Glomerular endothelial cell (primary cell): Measurements from ENCODE around the gene TSPEAR. TPM values are rescaled to one million over a fixed set of nuclear protein-coding genes. Genes with fewer than 3 reads are reported as not detected.
A peak's percentile ranks its signal among the peaks of the same experiment; 100 is the strongest.
"Not testable (repeated sequence)": the region's sequence is repeated elsewhere in the genome, so short reads cannot be mapped to it uniquely, and the experiment has no call there.

Source experiments
- DNase-seq: peaks from one replicate; pipeline ENCODE4 v3.0.0-alpha.2; 2011; ENCODE audit warnings: low read depth, low spot score; ENCODE audit errors: extremely low read depth
- total RNA-seq: library from RNA; depleted of rRNA; stranded (reverse); fragments of >200 nt; gene quantifications from 2 replicates; pipeline ENCODE4 v1.2.3, GENCODE V29; 2015

TSPEAR gene
- total RNA-seq, 1 donor from 2014 or later, result 0.12 TPM

DNA sequence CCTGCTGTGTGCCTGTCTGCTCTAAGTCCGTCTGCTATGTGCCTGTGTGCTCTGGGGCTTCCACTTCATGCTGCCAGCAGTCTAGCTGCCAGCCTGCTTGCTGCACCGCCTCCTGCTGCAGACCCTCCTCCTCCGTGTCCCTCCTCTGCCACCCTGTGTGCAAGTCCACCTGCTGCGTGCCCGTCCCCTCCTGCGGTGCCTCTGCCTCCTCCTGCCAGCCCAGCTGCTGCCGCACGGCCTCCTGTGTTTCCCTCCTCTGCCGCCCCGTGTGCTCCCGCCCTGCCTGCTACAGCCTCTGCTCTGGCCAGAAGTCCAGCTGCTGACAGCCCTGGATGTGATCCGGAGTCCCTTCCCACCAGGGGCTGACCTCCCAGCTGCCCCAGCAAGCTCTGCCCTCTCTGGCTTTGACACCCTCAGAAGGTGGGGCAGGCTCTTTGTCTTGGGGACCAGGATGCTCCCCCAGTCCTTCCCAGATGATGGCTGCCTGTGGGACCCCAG lies 73.5 kb downstream of the TSPEAR start:
- not testable (repeated sequence) for DNase-seq

- DNase-seq, result no peak
Observed at GRCh38 chr21:44637018-44637850, 74.1 kb downstream of the TSPEAR start, which contains the start of gene KRTAP10-10. KRTAP10-10 (plus strand) TSS chr21:44637356; CDS start chr21:44637418, 62 bp downstream.

- DNase-seq, result no peak
Observed at GRCh38 chr21:44636209-44637017, 75.0 kb downstream of the TSPEAR start.

GRCh38 chr21:44632067-44632466 lies 79.3 kb downstream of the TSPEAR start:
- no peak for DNase-seq

DNA sequence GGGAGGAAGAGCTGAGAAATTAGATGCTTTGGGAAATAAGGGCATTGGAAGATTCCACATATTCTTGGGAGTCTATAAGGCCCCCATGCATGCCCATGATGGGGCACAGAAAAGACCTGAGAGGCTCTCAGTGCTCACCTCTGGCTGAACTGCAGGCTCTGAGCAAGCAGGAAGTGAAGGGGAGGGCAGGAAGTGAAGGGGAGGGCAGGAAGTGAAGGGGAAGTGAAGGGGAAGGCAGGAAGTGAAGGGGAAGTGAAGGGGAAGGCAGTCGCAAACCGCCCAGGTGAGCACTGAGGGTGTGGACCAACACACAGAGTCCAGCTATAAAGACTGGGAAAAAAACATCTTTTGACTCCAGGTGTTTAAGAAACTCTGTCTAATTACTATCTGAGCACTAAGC lies 80.9 kb downstream of the TSPEAR start:
- no peak for DNase-seq

GRCh38 chr21:44628707-44629391 lies 82.5 kb downstream of the TSPEAR start:
- DNase-seq, result no peak

GRCh38 chr21:44627831-44628233 lies 83.5 kb downstream of the TSPEAR start:
- DNase-seq, result not testable (repeated sequence)

DNA sequence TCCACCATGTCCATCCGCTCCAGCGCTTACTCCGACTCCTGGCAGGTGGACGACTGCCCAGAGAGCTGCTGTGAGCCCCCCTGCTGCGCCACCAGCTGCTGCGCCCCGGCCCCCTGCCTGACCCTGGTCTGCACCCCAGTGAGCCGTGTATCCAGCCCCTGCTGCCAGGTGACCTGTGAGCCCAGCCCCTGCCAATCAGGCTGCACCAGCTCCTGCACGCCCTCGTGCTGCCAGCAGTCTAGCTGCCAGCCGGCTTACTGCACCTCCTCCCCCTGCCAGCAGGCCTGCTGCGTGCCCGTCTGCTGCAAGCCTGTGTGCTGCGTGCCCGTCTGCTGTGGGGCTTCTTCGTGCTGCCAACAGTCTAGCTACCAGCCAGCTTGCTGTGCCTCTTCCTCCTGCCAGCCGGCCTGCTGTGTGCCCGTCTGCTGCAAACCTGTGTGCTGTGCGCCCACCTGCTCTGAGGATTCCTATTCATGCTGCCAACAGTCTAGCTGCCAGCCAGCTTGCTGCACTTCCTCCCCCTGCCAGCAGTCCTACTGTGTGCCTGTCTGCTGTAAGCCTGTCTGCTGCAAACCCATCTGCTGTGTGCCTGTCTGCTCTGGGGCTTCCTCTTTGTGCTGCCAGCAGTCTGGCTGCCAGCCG lies 84.1 kb downstream of the TSPEAR start:
- not testable (repeated sequence) for DNase-seq

GRCh38 chr21:44626673-44627143 lies 84.7 kb downstream of the TSPEAR start, which contains the start of gene KRTAP10-9:
KRTAP10-9 (plus strand) TSS chr21:44627093; CDS start chr21:44627172, 79 bp downstream.
- no peak for DNase-seq

- no peak for DNase-seq
Observed at GRCh38 chr21:44626262-44626661, 85.1 kb downstream of the TSPEAR start.

GRCh38 chr21:44625756-44626155 lies 85.6 kb downstream of the TSPEAR start:
- no peak for DNase-seq

- no peak for DNase-seq
Observed at GRCh38 chr21:44623575-44623974, 87.8 kb downstream of the TSPEAR start.

DNA sequence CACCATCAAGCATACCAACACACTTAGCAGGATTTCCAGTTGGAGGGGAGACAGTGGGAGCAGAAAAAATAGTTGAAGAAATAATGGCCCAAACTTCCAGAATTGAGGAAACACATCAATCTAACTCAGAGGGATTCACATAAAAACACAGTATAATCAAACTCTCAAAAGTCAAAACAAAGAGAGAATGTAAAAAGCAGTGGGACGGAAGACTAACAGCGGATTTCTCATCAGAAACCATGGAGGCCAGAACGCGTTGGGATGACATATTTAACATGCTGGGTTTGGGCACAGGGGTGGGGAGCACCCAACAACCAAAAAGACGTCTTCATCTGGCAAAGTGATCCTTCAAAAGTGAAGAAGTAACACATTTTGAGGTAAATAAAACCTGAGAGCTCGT lies 91.5 kb downstream of the TSPEAR start:
- DNase-seq, result no peak

DNA sequence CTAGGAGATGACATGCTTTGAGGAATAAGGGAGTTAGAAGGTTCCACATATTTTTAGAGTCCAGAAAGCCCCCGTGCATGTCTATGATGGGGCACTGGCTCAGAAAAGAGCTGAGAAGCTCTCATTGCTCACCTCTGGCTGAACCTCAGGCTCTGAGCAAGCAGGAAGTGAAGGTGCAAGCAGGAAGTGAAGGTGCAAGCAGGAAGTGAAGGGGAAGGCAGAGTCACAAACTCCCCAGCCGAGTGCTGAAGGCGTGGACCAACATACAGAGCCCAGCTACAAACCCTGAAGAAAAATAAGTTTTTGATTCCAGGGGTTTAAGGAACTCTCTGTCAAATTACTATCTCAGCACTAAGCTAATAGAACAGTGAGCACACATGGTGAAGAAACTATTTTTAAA lies 92.5 kb downstream of the TSPEAR start:
- DNase-seq, result no peak

GRCh38 chr21:44618504-44618903 lies 92.9 kb downstream of the TSPEAR start:
- peak; percentile 2 for DNase-seq

GRCh38 chr21:44617071-44617501 lies 94.3 kb downstream of the TSPEAR start:
- DNase-seq, result no peak

GRCh38 chr21:44616591-44616926 lies 94.8 kb downstream of the TSPEAR start:
- DNase-seq, result no peak

- no peak for DNase-seq
Observed at GRCh38 chr21:44615911-44616590, 95.3 kb downstream of the TSPEAR start.

DNA sequence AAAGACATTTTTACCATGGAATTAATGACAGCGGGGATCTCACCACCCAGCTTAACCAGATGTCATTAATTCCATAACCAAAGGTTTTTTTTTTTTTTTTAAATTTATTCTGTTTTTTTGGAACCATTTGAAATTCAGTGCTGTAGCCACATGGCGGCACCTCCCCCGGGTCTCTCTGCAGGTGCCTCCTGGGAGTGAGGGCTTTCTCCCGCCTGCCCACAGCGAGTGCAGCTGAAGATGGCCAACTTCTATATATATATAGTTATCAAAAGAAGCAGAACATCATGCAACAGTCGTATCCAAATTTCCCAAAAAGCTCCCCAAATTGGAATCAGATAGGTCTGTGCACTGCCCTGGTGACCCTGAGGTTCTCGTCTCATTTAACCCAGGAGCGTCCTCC lies 95.9 kb downstream of the TSPEAR start:
- no peak for DNase-seq

GRCh38 chr21:44614961-44615391 lies 96.4 kb downstream of the TSPEAR start:
- no peak for DNase-seq
